Measurements from ENCODE around the gene PRKCB.
"Not testable (repeated sequence)": the region's sequence is repeated elsewhere in the genome, so short reads cannot be mapped to it uniquely, and the experiment has no call there.

The PRKCB gene

GRCh38 chr16:24005577-24005976 is 169.8 kb downstream of the PRKCB start:
- no peak for DNase-seq (ENCODE audit: low read depth in 2 of 2)

- DNase-seq (ENCODE audit: low read depth in 2 of 2): no peak
These were observed 171.6 kb downstream of the PRKCB start for GRCh38 chr16:24007391-24007790.

GRCh38 chr16:24007934-24008333 is 172.2 kb downstream of the PRKCB start:
- no peak for DNase-seq (ENCODE audit: low read depth in 2 of 2)

GRCh38 chr16:24009098-24009497 is 173.3 kb downstream of the PRKCB start:
- no peak for DNase-seq (ENCODE audit: low read depth in 2 of 2)

GRCh38 chr16:24009955-24010354 is 174.2 kb downstream of the PRKCB start:
- DNase-seq (ENCODE audit: low read depth in 2 of 2): no peak

GRCh38 chr16:24010440-24011089 is 174.8 kb downstream of the PRKCB start:
- peak in 1 of 2 experiments; percentile 9 for DNase-seq (ENCODE audit: low read depth in 2 of 2)

GRCh38 chr16:24011237-24011636 is 175.5 kb downstream of the PRKCB start:
- DNase-seq (ENCODE audit: low read depth in 2 of 2): no peak

GRCh38 chr16:24013054-24013636 is 177.4 kb downstream of the PRKCB start:
- DNase-seq (ENCODE audit: low read depth in 2 of 2): no peak

GRCh38 chr16:24013864-24014645 is 178.3 kb downstream of the PRKCB start:
- DNase-seq (ENCODE audit: low read depth in 2 of 2): no peak

GRCh38 chr16:24014955-24015354 is 179.2 kb downstream of the PRKCB start:
- not testable (repeated sequence) for DNase-seq (ENCODE audit: low read depth in 2 of 2)

GRCh38 chr16:24015923-24016322 is 180.1 kb downstream of the PRKCB start:
- no peak for DNase-seq (ENCODE audit: low read depth in 2 of 2)

GRCh38 chr16:24018485-24018884 is 182.7 kb downstream of the PRKCB start:
- DNase-seq (ENCODE audit: low read depth in 2 of 2): no peak

- DNase-seq (ENCODE audit: low read depth in 2 of 2): no peak
These were observed 187.0 kb downstream of the PRKCB start for GRCh38 chr16:24022797-24023196.

- DNase-seq (ENCODE audit: low read depth in 2 of 2): no peak
These were observed 187.8 kb downstream of the PRKCB start for GRCh38 chr16:24023621-24024020.

GRCh38 chr16:24024971-24025370 is 189.2 kb downstream of the PRKCB start:
- no peak for DNase-seq (ENCODE audit: low read depth in 2 of 2)

GRCh38 chr16:24027466-24027865 is 191.7 kb downstream of the PRKCB start:
- no peak for DNase-seq (ENCODE audit: low read depth in 2 of 2)

GRCh38 chr16:24029841-24030240 is 194.1 kb downstream of the PRKCB start:
- DNase-seq (ENCODE audit: low read depth in 2 of 2): not testable (repeated sequence)

- no peak for DNase-seq (ENCODE audit: low read depth in 2 of 2)
These were observed 199.5 kb downstream of the PRKCB start for GRCh38 chr16:24035127-24035842.

GRCh38 chr16:24036038-24036543 is 200.3 kb downstream of the PRKCB start:
- no peak for DNase-seq (ENCODE audit: low read depth in 2 of 2)

- peak; percentile 2 to 11 for DNase-seq (ENCODE audit: low read depth in 2 of 2)
These were observed 200.8 kb downstream of the PRKCB start for GRCh38 chr16:24036614-24037013.

- DNase-seq (ENCODE audit: low read depth in 2 of 2): no peak
These were observed 201.6 kb downstream of the PRKCB start for GRCh38 chr16:24037335-24037734.
